IMR-90 (cell line): ENCODE data around the gene CALML3. TPM values are rescaled to one million over a fixed set of nuclear protein-coding genes. Genes with fewer than 3 reads are reported as not detected.

ENCODE experiments used
- ATAC-seq: fragments of 200-7000 bp; cut with Tn5 transposase; 2 replicates; pipeline ENCODE4 v1.9.1; 2020; ENCODE audit warnings: low read depth, mild to moderate bottlenecking, moderate library complexity
- BruUV-seq: library from RNA; stranded (reverse); fragments of 400-500 nt; replicated peaks from 2 replicates; lab custom pipeline; 2021; lab: Mats Ljungman, UMichigan
- CTCF ChIA-PET: fragments of 300-600 bp; formaldehyde crosslinking; extraction: SDS; loops from one replicate; lab custom pipeline; 2021; ENCODE audit warnings: antibody characterized with exemption; lab: Yijun Ruan, JAX
- POLR2A ChIA-PET: fragments of 300-600 bp; sonication (Branson Sonifier 250); formaldehyde crosslinking; loops from one replicate; lab custom pipeline; 2022; ENCODE audit warnings: antibody characterized with exemption; ENCODE audit not compliant: unreplicated experiment; lab: Charles Lee
- DNase-seq: peaks from one replicate; pipeline ENCODE4 v3.0.0; 2013
- H2AFZ ChIP-seq: replicated peaks from 2 replicates; pipeline ENCODE3; 2013; ENCODE audit warnings: low read length, mild to moderate bottlenecking; ENCODE audit not compliant: poor library complexity
- H2AK5ac ChIP-seq: 2 replicates; pipeline ENCODE4 v1.6.1; 2013; ENCODE audit warnings: low read depth, low read length, inconsistent platforms
- H2AK9ac ChIP-seq: replicated peaks from 2 replicates; pipeline ENCODE3; 2013; ENCODE audit warnings: mild to moderate bottlenecking, low read depth, low read length, moderate library complexity; ENCODE audit not compliant: poor library complexity
- H2BK120ac ChIP-seq: 2 replicates; pipeline ENCODE4 v1.6.1; 2013; ENCODE audit warnings: low read depth, low read length, inconsistent platforms
- H2BK15ac ChIP-seq: 3 replicates; pipeline ENCODE4 v1.6.1; 2013; ENCODE audit warnings: low read depth, low read length, inconsistent platforms
- H2BK20ac ChIP-seq: 2 replicates; pipeline ENCODE4 v1.6.1; 2013; ENCODE audit warnings: low read depth, mild to moderate bottlenecking, inconsistent platforms, low read length, moderate library complexity
- H2BK5ac ChIP-seq: 2 replicates; pipeline ENCODE4 v1.6.1; 2013; ENCODE audit warnings: mild to moderate bottlenecking, low read depth, low read length, inconsistent platforms; ENCODE audit not compliant: poor library complexity, severe bottlenecking
- H3K14ac ChIP-seq: replicated peaks from 2 replicates; pipeline ENCODE4 v1.6.1; 2013; ENCODE audit warnings: low read depth, low read length, inconsistent platforms
- H3K18ac ChIP-seq: 2 replicates; pipeline ENCODE4 v1.6.1; 2013; ENCODE audit warnings: low read depth, low read length, control low read depth
- H3K23ac ChIP-seq: 2 replicates; pipeline ENCODE4 v1.6.1; 2013; ENCODE audit warnings: low read depth, low read length, inconsistent platforms
- H3K27ac ChIP-seq: 2 replicates; pipeline ENCODE4 v1.5.1; 2013; ENCODE audit warnings: mild to moderate bottlenecking, control low read depth, low read length; ENCODE audit not compliant: insufficient read depth
- H3K27me3 ChIP-seq: 2 replicates; pipeline ENCODE4 v1.6.1; 2013; ENCODE audit warnings: low read length; ENCODE audit not compliant: control insufficient read depth, insufficient read depth
- H3K36me3 ChIP-seq: 2 replicates; pipeline ENCODE4 v1.6.1; 2013; ENCODE audit warnings: low read length, mixed read lengths; ENCODE audit not compliant: control insufficient read depth, insufficient read depth
- H3K4ac ChIP-seq: 2 replicates; pipeline ENCODE4 v1.6.1; 2013; ENCODE audit warnings: low read depth, low read length, inconsistent platforms
- H3K4me1 ChIP-seq: 2 replicates; pipeline ENCODE4 v1.6.1; 2013; ENCODE audit warnings: low read length, mixed read lengths; ENCODE audit not compliant: control insufficient read depth, insufficient read depth
- H3K4me2 ChIP-seq: 2 replicates; pipeline ENCODE4 v1.6.1; 2013; ENCODE audit warnings: low read depth, mild to moderate bottlenecking, control low read depth, low read length, moderate library complexity
- H3K4me3 ChIP-seq: 2 replicates; pipeline ENCODE4 v1.5.1; 2013; ENCODE audit warnings: low read depth, mild to moderate bottlenecking, control low read depth, low read length, moderate library complexity; ENCODE audit not compliant: insufficient read depth
- H3K56ac ChIP-seq: 2 replicates; pipeline ENCODE4 v1.6.1; 2013; ENCODE audit warnings: low read length, inconsistent platforms; ENCODE audit not compliant: insufficient read depth; ENCODE audit errors: extremely low read depth
- H3K79me1 ChIP-seq, 2 experiments: 2 replicates each; pipeline ENCODE4 v1.6.1; 2013; ENCODE audit warnings: low read length in 2 of 2, inconsistent platforms in 1 of 2, low read depth in 1 of 2
- H3K9ac ChIP-seq: 2 replicates; pipeline ENCODE4 v1.6.1; 2013; ENCODE audit warnings: low read depth, low read length, control low read depth
- H3K9me1 ChIP-seq: 2 replicates; pipeline ENCODE4 v1.6.1; 2013; ENCODE audit warnings: low read length, inconsistent platforms; ENCODE audit not compliant: insufficient read depth
- H3K9me3 ChIP-seq: 2 replicates; pipeline ENCODE4 v1.6.1; 2013; ENCODE audit warnings: low read length; ENCODE audit not compliant: control insufficient read depth, insufficient read depth
- H4K20me1 ChIP-seq: 2 replicates; pipeline ENCODE4 v1.6.1; 2013; ENCODE audit warnings: low read length, inconsistent platforms; ENCODE audit not compliant: insufficient read depth
- H4K5ac ChIP-seq: 2 replicates; pipeline ENCODE4 v1.6.1; 2013; ENCODE audit warnings: mild to moderate bottlenecking, low read depth, low read length, control low read depth
- H4K8ac ChIP-seq, 2 experiments: 2 replicates each; pipeline ENCODE4 v1.6.1; 2013; ENCODE audit warnings: low read depth in 2 of 2, low read length in 2 of 2, control low read depth in 1 of 2, inconsistent platforms in 1 of 2
- H4K91ac ChIP-seq: 2 replicates; pipeline ENCODE4 v1.6.1; 2013; ENCODE audit warnings: low read depth, low read length, inconsistent platforms; ENCODE audit not compliant: insufficient read depth
- BHLHE40 ChIP-seq: fragments of 150-350 bp; IDR thresholded peaks from 2 replicates; pipeline ENCODE4 v1.6.1; 2016; ENCODE audit warnings: mild to moderate bottlenecking, low read depth, low read length
- CHD1 ChIP-seq: IDR thresholded peaks from 2 replicates; pipeline ENCODE4 v1.6.1; 2012; ENCODE audit warnings: low read depth, low read length, improper control_type of control experiment
- FOS ChIP-seq: fragments of 150-350 bp; IDR thresholded peaks from 2 replicates; pipeline ENCODE4 v1.6.1; 2016; ENCODE audit warnings: low read depth, low read length
- MAFK ChIP-seq: IDR thresholded peaks from 2 replicates; pipeline ENCODE4 v1.6.1; 2012; ENCODE audit warnings: low read depth, low read length, improper control_type of control experiment
- MAZ ChIP-seq: IDR thresholded peaks from 2 replicates; pipeline ENCODE4 v1.6.1; 2012; ENCODE audit warnings: low read depth, mild to moderate bottlenecking, low read length, improper control_type of control experiment, moderate library complexity, borderline replicate concordance
- MXI1 ChIP-seq: IDR thresholded peaks from 2 replicates; pipeline ENCODE4 v1.6.1; 2012; ENCODE audit warnings: low read depth, mild to moderate bottlenecking, low read length, moderate library complexity, borderline replicate concordance
- NFE2L2 ChIP-seq: fragments of 150-350 bp; IDR thresholded peaks from 2 replicates; pipeline ENCODE4 v1.6.1; 2016; ENCODE audit warnings: low read depth, mild to moderate bottlenecking, low read length
- RCOR1 ChIP-seq: IDR thresholded peaks from 2 replicates; pipeline ENCODE4 v1.6.1; 2012; ENCODE audit warnings: mild to moderate bottlenecking, low read length, improper control_type of control experiment; ENCODE audit not compliant: insufficient replicate concordance
- SMC3 ChIP-seq: fragments of 150-350 bp; IDR thresholded peaks from 2 replicates; pipeline ENCODE4 v1.6.1; 2016; ENCODE audit warnings: low read depth, mild to moderate bottlenecking, antibody characterized with exemption, low read length, moderate library complexity
- WGBS, 2 experiments: methylation state at CpG; one replicate each; pipeline versions ENCODE4 v1.1.5 to v1.1.7; 2013; ENCODE audit warnings: missing lambda C conversion rate in 2 of 2; ENCODE audit not compliant: insufficient read length in 1 of 2; ENCODE audit errors: extremely low coverage in 2 of 2; 5-methylcytosine and 5-hydroxymethylcytosine counted together
- dilution Hi-C: fragments of 300-500 bp; cut with HindIII; formaldehyde crosslinking; loops from one replicate; pipeline ENCODE4 v1.14.3; 2018; ENCODE audit warnings: low sequenced_read_pairs; ENCODE audit not compliant: unreplicated experiment
- in situ Hi-C: fragments of 300-500 bp; cut with MboI; formaldehyde crosslinking; loops from 3 replicates; pipeline ENCODE4 v1.14.3; 2019; ENCODE audit warnings: low sequenced_read_pairs, inconsistent platforms, mixed read lengths
- intact Hi-C: fragments of 100-400 bp; cut with micrococcal nuclease; formaldehyde crosslinking; loops from 2 replicates; pipeline ENCODE4 v1.10.0; 2022
- polyA plus RNA-seq, 3 experiments: library from polyadenylated mRNA; depleted of rRNA; stranded (reverse); fragments of >200 nt; gene quantifications; 2 replicates each; pipeline ENCODE4 v1.2.3, GENCODE V29; 2012; ENCODE audit warnings: low replicate concordance in 1 of 3
- total RNA-seq: library from RNA; depleted of rRNA; stranded (reverse); fragments of >200 nt; gene quantifications from 2 replicates; pipeline ENCODE4 v1.2.3, GENCODE V29; 2012

Gene CALML3
- total and polyA plus RNA-seq, 2 of the 4 experiments (the other 2 are of a cell fraction), result not detected

DNA sequence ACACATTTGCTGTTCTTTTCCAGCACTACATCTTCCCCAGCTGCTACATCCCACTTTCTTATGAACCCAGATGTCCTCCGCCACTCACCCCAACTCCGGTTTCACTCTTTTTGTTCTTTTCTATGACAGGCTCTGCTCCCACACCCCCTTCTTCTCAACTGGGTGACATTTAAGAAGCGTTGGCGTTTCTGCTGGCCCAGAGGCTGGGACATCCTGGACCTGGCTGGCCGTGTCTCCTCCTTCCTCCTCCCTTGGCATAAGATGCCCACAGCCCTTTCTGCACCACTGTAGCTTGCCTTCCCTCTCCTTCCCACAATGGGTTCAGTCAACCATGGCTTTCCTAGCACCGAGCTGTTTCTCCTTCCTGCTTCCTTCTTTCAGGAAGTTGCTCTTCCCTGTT is 16.0 kb upstream of the CALML3 start:
- Histone ChIP-seq H3K4me1 (no peaks in the 10 kb centered on the region), H3K27me3 (peaks cover 23% of the 10 kb centered on the region), H2BK15ac (no peak overlapping the region), H3K14ac (no peak overlapping the region), H3K56ac (no peak overlapping the region), H2BK120ac (no peak overlapping the region), H2AK5ac (no peak overlapping the region), H2AFZ (peak overlapping the region; percentile 35), H3K27ac (no peak overlapping the region), H3K18ac (no peak overlapping the region), H3K9ac (no peak overlapping the region), H4K5ac (no peak overlapping the region), H3K9me1 (no peaks in the 10 kb centered on the region), H2AK9ac (no peak overlapping the region), H4K20me1 (no peaks in the 10 kb centered on the region), H3K4me2 (no peak overlapping the region), H2BK5ac (no peak overlapping the region), H4K91ac (no peak overlapping the region), H3K4me3 (no peak overlapping the region), H4K8ac (no peak overlapping the region), H3K79me1 (no peaks in the 10 kb centered on the region), H3K36me3 (no peaks in the 10 kb centered on the region), H3K23ac (no peak overlapping the region), H2BK20ac (no peak overlapping the region), H3K4ac (no peak overlapping the region), H3K9me3 (no peaks in the 10 kb centered on the region)
- intact Hi-C loops, result no loop called here
- CTCF ChIA-PET, result no interaction called here
- dilution Hi-C loops, result no loop called here
- POLR2A ChIA-PET, result no interaction called here
- in situ Hi-C loops, result no loop called here
- no peak for DNase-seq
- 87% methylated on average over 3 of the region's 6 CpGs; no CpG with 5 or more reads in 1 of the 2 experiments for WGBS, 2 experiments
- BruUV-seq, result no TSS peak
- ATAC-seq, result no peak
- no peak for TF ChIP-seq BHLHE40
- TF ChIP-seq MAZ, result no peak
- no peak for TF ChIP-seq MAFK
- no peak for TF ChIP-seq NFE2L2
- TF ChIP-seq CHD1, result no peak
- no peak for TF ChIP-seq MXI1
- TF ChIP-seq SMC3, result no peak
- TF ChIP-seq FOS, result no peak
- no peak for TF ChIP-seq RCOR1
